GM18505 (cell line): ENCODE measurements around the gene MACF1.

Experiments
- ATAC-seq: cut with Tn5 transposase; IDR thresholded peaks from one replicate; pipeline ENCODE4 v1.9.1; 2021; ENCODE audit not compliant: unreplicated experiment
- POLR2A ChIP-seq: IDR thresholded peaks from 4 replicates; pipeline ENCODE4 v1.6.1; 2011; ENCODE audit warnings: borderline replicate concordance; ENCODE audit not compliant: insufficient read depth, insufficient read length; ENCODE audit errors: extremely low read depth

MACF1 gene

GRCh38 chr1:39370602-39371001, 166.1 kb downstream of the MACF1 start:
- TF ChIP-seq POLR2A, result no peak
- no peak for ATAC-seq

GRCh38 chr1:39372105-39372504, 167.6 kb downstream of the MACF1 start:
- TF ChIP-seq POLR2A, result no peak
- no peak for ATAC-seq

GRCh38 chr1:39376656-39377055, 172.2 kb downstream of the MACF1 start:
- TF ChIP-seq POLR2A, result no peak
- no peak for ATAC-seq

GRCh38 chr1:39378377-39378776, 173.9 kb downstream of the MACF1 start:
- TF ChIP-seq POLR2A, result no peak
- no peak for ATAC-seq

GRCh38 chr1:39379187-39379586, 174.7 kb downstream of the MACF1 start:
- no peak for ATAC-seq

GRCh38 chr1:39380036-39380435, 175.5 kb downstream of the MACF1 start:
- ATAC-seq, result no peak
- no peak for TF ChIP-seq POLR2A

More at GRCh38 chr1:39379187-39379586, 174.7 kb downstream of the MACF1 start:
- no peak for TF ChIP-seq POLR2A

- ATAC-seq, result no peak
- no peak for TF ChIP-seq POLR2A
Observed at GRCh38 chr1:39381839-39382238, 177.3 kb downstream of the MACF1 start.

GRCh38 chr1:39384305-39384704, 179.8 kb downstream of the MACF1 start:
- no peak for TF ChIP-seq POLR2A
- ATAC-seq, result no peak

- no peak for TF ChIP-seq POLR2A
- ATAC-seq, result no peak
Observed at GRCh38 chr1:39385067-39385988, 180.8 kb downstream of the MACF1 start.

GRCh38 chr1:39386997-39387396, 182.5 kb downstream of the MACF1 start:
- ATAC-seq, result no peak
- no peak for TF ChIP-seq POLR2A

GRCh38 chr1:39387452-39387851, 183.0 kb downstream of the MACF1 start:
- no peak for TF ChIP-seq POLR2A
- no peak for ATAC-seq

GRCh38 chr1:39391691-39392679, 187.5 kb downstream of the MACF1 start:
- TF ChIP-seq POLR2A, result no peak
- ATAC-seq, result no peak

GRCh38 chr1:39392851-39393573, 188.5 kb downstream of the MACF1 start:
- no peak for ATAC-seq
- TF ChIP-seq POLR2A, result no peak

GRCh38 chr1:39393645-39394044, 189.2 kb downstream of the MACF1 start:
- TF ChIP-seq POLR2A, result no peak
- no peak for ATAC-seq

GRCh38 chr1:39394059-39394458, 189.6 kb downstream of the MACF1 start:
- no peak for ATAC-seq
- no peak for TF ChIP-seq POLR2A
